Right lobe of liver (tissue), 4 donors: ENCODE data around the gene RBKS.

Experiments
- POLR2A ChIP-seq: fragments of 450-650 bp; IDR thresholded peaks from one replicate; pipeline ENCODE4 v1.6.1; 2017; ENCODE audit warnings: antibody characterized with exemption, mild to moderate bottlenecking
- TF ChIP-seq, protein P1 (sequence below), 4 donors: fragments of 200-600 bp in 3 of 4; fragments of 450-650 bp in 1 of 4; IDR thresholded peaks; one replicate each; pipeline versions ENCODE4 v1.5.1 to v1.8.0; 2016 to 2022; ENCODE audit warnings: antibody characterized with exemption in 4 of 4, mild to moderate bottlenecking in 2 of 4
- donor health status: DM: no; HTN: no; CAD: no.
- donor health status: DM: no; HTN: no; CAD: no.
- donor health status: DM: no; HTN: yes; CAD: no.

DNA sequence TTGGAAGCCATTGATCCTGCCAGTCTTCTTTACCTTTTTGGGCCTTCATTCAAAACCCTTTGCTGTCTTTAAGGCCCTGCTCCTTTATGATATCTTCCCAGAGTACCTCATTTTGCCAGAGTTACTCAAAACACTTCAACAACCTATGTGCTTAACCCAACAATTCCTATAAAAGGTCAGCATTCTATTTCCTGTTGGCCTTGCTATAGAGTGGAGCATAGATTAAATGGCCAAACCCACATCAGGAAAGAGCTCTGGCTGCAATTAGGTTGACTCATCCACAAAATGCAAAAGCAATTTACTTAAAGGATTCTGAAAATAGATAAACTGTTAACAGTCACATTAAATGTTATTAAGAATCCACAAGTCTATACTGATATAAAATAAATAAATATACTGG, 97.4 kb downstream of the RBKS start:
- TF ChIP-seq, protein P1, sequence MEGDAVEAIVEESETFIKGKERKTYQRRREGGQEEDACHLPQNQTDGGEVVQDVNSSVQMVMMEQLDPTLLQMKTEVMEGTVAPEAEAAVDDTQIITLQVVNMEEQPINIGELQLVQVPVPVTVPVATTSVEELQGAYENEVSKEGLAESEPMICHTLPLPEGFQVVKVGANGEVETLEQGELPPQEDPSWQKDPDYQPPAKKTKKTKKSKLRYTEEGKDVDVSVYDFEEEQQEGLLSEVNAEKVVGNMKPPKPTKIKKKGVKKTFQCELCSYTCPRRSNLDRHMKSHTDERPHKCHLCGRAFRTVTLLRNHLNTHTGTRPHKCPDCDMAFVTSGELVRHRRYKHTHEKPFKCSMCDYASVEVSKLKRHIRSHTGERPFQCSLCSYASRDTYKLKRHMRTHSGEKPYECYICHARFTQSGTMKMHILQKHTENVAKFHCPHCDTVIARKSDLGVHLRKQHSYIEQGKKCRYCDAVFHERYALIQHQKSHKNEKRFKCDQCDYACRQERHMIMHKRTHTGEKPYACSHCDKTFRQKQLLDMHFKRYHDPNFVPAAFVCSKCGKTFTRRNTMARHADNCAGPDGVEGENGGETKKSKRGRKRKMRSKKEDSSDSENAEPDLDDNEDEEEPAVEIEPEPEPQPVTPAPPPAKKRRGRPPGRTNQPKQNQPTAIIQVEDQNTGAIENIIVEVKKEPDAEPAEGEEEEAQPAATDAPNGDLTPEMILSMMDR (IDR thresholded peaks at IDR 0.05): no peak
- no peak for TF ChIP-seq POLR2A
